ENCODE measurements around the gene B4GALT7.

DNA sequence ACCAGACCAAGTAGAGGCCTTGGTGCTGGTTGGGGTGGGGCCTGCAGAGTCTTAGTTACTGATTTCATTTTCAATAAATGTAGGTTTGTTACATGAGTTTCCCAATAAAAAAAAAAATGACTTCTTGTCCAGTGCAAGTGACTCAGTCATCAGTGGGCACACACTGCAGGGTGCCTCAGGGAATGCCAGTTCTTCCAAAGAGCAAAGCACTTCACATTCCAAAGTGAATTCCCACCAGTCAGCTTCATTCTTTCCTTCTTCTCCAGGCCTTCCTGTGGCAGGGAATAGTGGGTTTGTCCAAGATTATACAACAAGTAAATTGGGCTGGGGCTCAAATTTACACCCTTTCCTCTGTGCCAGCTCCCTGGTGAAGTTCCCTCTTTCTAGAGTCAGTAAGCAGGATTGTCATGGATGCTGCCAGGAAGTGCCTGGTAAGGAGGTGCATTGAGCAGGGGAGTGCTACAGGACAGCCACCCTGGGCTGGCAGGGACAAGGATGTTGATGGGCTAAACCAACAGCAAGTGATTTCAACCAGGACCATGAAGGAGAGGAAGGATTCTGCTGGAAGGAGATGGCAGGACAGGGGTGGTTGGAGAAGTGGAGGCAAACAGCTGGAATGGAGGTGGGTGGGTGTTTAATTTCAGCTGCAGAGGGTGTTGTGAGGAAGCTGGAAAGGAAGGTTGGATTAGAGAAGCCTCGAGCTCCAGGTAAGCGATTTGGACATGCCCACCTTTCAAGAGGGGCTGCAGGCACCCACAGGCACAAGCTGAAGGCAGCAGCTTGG lies 3.7 kb upstream of the B4GALT7 start:
- TF ChIP-seq, protein P1, sequence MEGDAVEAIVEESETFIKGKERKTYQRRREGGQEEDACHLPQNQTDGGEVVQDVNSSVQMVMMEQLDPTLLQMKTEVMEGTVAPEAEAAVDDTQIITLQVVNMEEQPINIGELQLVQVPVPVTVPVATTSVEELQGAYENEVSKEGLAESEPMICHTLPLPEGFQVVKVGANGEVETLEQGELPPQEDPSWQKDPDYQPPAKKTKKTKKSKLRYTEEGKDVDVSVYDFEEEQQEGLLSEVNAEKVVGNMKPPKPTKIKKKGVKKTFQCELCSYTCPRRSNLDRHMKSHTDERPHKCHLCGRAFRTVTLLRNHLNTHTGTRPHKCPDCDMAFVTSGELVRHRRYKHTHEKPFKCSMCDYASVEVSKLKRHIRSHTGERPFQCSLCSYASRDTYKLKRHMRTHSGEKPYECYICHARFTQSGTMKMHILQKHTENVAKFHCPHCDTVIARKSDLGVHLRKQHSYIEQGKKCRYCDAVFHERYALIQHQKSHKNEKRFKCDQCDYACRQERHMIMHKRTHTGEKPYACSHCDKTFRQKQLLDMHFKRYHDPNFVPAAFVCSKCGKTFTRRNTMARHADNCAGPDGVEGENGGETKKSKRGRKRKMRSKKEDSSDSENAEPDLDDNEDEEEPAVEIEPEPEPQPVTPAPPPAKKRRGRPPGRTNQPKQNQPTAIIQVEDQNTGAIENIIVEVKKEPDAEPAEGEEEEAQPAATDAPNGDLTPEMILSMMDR (IDR thresholded peaks at IDR 0.05) = no peak
- TF ChIP-seq POLR2A (IDR thresholded peaks at IDR 0.05) (no peak), POLR2AphosphoS5 (IDR thresholded peaks at IDR 0.05) (no peak)
